Eye (tissue), 1 donor: ENCODE measurements around the gene ITPRIP.

Source experiments
- DNase-seq: peaks from one replicate; pipeline ENCODE4 v3.0.0-alpha.2; 2015

The ITPRIP gene, protein sequence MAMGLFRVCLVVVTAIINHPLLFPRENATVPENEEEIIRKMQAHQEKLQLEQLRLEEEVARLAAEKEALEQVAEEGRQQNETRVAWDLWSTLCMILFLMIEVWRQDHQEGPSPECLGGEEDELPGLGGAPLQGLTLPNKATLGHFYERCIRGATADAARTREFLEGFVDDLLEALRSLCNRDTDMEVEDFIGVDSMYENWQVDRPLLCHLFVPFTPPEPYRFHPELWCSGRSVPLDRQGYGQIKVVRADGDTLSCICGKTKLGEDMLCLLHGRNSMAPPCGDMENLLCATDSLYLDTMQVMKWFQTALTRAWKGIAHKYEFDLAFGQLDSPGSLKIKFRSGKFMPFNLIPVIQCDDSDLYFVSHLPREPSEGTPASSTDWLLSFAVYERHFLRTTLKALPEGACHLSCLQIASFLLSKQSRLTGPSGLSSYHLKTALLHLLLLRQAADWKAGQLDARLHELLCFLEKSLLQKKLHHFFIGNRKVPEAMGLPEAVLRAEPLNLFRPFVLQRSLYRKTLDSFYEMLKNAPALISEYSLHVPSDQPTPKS

DNA sequence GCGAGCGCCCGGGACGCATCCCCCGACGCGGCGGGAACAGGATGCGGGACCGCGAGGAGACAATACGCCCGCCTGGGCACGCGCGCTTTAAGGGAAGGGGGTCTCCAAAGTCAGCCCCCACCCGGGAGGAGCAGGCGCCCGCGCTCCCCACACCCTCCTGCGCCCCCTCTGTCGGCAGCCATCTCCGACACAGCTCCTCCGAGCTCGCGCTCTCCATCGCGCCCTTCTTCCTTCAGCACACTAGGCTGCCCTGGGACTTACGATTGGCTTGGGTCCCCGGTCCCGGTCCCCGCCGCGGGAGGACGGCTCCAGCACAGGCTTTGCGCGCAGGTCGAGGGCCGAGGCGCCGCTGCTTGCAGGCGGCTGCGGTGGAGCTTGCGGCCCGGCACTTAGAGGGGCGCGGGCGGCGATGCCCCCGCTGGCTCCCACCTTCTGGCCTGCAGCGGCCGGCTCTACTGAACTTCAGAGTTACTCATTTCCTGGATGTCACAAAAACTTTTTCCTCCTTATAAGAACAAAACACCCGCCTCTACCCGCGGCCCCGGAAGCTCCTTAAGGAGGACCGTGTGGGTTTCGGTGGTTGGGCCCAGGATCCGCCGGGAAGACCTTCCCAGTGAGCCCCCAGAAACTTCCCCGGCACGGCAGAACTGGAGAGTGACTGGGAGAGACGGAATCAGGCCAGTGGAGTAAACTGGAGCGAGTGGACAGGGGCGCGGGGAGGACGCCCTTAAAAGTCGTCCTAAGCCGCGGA lies at the start of gene ITPRIP:
TSS of gene ITPRIP (minus strand) at position 481 of the 751 bp plus-strand sequence. CDS start 22,414 bp downstream, outside the sequence.
- DNase-seq: peak; percentile 93

DNA sequence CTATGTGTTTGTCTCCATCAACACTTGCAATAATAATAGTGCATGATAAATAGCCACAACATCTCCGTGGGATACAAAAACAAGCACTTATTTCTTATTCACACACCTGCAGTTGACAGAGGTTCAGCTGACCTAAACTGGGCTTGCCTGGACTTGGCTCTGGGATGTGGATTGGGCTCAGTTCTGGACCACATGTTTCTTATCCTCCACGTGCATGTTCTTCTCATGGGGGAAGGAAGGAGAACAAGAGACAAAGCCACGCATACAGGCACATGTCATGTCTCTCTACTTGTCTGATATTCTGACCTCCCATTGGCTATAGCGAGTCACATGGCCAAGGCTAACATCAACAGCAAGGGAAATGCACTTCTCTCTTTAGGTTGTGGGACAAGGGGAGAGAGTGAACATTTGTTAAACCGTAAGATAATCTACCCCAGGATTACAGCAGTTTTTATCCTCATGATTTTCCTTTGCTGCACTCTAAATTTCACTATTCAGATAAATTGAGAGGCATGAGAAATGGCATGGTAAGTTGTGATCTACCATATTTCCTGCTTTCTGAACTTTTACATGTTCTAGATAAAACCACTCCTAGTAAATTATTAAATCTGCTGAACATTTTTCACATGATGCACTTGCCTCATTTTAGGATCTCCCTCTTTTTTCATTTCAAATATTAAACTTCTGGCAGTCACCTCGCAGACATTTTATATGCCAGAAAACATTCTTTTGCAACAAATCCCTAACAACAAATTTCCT lies 49.0 kb upstream of the ITPRIP start:
- no peak for DNase-seq

DNA sequence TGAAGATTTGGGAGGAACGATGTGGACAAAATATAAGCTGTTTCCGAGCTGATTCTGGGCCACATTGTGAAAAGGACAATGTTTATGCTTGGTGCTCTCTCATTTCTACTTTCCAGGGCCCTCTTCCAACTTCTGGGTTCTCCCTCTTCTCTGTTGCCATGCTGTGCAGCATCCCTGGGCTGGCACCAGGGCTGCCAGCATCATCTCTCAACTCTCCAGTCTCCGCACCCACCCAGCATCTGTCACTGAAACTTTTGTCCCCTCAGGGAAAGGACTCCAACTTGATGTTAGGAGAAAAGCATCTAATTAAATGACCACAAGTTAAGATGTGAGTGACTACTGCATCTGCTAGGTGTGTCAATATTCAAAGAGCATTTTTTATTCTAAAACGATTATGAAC lies 42.1 kb upstream of the ITPRIP start:
- no peak for DNase-seq

DNA sequence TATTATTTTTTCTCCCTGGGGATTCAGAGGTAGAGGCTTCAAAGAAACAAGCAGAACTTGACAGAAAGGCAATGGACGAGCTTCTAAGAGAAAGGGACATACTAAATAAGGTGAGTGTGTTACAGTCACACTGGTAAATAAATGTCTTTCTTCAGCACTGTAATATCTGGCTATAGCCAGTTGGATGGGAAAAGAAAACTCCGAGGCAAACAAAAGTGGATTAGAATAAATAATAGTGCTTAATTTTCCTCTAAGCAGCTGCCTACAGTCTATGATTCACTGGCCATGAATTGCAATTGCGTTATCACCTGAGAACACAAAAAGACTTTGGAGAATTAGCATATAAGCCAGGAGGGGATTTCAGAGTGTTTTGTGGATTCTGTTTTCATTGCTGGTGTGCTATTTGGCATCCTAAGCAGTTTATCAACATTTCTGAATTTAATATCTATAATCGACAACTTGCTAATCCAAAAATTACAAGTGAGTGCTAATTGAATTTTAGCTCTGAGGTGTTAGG lies 38.6 kb upstream of the ITPRIP start:
- no peak for DNase-seq

DNA sequence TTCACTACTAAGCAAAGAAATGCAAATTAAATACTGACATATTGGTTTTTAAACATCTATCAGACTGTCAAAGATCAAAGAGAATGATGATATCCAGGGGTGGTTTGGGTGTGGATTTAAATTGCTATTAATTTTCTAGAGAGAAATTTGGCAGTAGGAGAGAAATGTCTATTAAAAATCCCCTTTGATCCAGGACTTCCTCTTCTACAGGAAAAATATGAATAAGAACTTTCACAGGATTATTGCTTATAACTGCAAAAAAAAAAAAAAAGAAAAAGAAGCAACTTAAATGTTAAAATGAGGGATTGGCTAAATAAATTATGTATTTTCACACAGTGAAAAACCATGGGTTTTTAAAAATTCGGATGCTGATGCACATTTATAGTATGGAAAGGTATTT lies 36.3 kb upstream of the ITPRIP start:
- no peak for DNase-seq

DNA sequence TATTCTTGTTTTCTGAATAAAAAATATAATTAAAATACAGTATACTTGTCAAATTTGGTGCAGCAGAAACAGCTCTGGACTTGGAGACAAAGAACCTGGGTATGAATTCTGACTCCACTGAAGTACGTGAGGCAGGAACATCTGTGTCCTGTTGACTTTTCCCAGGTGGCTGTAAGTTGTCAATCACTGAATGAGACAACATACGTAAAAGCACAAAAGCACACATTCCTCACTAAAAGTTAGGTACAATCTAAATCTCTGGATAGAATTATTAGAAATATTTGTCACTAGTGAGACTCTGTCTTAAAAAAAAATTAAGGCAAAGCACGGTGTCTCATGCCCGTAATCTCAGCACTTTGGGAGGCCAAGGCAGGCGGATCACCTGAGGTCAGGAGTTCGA lies 33.5 kb upstream of the ITPRIP start:
- no peak for DNase-seq

DNA sequence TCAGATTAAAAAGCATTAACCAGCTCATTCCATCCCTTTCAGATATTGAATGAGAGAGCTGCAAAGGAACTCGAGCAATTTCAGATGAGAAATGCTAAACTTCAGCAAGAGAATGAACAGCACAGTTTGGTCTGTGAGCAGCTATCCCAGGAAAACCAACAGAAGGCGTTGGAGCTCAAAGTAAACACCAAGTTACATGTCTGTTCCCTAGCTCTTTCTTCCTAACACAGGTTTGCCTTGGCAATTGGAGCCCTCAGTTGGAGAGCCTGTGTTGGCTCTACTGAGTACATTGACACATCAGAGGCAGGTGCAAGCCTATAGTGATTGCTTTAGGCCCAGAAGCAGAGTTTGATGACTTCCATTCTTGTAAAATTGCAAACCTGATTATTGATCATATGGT lies 30.1 kb upstream of the ITPRIP start:
- no peak for DNase-seq

DNA sequence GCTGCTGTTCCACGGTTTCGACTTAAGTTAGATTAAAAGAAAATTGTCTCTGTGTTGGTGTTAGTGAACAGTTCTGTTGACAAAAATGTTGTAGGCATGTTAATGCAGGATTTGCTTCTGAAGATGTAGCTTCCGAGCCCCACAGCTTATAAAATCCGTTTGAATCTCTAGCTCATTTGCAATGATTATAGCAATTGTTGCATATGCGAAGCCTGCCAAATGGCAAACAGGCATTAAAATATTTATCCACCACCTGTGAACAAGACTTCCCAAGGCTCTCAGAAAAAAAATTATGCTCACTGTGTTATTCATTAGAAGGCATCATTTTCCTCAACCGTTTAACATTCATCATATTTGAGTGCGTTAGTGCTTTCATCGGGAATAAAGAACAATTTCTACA lies 29.6 kb upstream of the ITPRIP start:
- no peak for DNase-seq

DNA sequence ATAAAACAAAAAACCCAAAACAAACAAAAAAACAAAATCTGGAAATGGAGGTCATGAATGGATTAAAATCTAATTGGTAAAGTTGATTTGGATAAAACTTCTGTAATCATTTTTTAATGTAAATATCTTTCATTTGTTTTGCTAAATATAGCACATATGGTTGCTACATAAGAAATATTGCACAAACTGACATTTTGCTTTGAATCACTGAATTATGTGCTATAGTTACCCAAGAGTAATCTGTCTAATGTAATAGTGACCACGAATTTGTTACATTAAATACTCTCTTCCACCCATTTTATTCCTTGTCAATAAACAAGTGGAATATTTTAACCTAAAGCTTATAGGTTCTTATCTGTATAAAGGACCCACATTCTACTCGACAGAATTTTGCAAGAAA lies 21.5 kb upstream of the ITPRIP start:
- DNase-seq: no peak

DNA sequence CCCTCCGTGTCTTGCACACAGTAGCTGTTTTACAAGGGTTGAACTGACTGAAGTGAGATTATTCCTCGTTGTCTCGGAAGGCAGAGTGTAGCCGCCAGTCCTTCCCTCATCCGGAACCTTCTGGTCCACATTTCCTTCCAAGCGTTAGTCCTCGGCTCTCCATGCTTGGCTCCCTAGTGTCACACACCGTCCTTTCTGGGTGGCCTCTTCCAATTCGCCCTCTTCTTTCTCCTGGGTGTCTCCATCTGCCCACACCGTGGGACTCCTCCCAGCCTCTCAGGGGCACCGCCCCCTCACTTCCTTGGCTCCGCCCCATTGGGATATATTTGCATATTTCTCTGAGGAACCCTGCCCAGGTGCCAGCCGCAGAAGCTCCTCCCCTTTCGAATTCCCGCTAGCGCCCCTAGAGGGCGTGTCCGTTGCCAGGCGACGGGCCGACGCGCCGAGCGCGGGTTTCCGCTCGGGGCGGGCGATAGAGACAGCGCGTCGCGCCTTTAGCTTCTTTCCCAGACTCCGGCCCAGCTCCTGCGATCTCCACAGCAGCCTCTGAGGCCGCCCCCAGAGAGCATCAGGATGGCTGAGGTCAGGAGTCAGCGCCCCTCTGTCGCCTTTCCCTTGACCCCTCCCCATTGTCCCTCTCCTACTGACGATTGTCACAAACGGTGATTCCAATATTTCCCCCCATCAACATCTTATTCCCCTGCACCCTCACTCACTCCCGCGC lies 15.2 kb upstream of the ITPRIP start, which contains the start of gene CFAP58:
TSS of gene CFAP58 (plus strand) at position 509 of the 724 bp plus-strand sequence. CDS start at position 574, 65 bp downstream.
- peak; percentile 97 for DNase-seq

DNA sequence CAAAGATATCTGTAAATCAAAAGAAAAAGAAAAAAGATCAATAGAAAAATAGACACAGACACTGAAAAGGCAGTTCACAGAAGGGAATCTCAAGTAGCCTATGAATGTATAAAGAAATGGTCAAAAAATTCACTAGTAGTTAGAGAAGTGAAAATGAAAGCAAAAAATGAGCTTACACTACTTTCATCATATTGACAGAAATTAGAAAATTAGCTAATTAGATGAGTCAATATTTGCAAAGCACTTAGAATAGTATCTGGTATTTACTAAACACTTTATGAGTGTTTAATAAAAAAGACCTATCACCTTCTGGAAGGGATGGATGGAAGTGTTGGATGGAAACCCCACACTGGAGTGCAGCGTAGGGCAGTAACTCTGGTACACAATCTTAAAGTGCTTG lies 13.7 kb upstream of the ITPRIP start:
- DNase-seq: no peak

DNA sequence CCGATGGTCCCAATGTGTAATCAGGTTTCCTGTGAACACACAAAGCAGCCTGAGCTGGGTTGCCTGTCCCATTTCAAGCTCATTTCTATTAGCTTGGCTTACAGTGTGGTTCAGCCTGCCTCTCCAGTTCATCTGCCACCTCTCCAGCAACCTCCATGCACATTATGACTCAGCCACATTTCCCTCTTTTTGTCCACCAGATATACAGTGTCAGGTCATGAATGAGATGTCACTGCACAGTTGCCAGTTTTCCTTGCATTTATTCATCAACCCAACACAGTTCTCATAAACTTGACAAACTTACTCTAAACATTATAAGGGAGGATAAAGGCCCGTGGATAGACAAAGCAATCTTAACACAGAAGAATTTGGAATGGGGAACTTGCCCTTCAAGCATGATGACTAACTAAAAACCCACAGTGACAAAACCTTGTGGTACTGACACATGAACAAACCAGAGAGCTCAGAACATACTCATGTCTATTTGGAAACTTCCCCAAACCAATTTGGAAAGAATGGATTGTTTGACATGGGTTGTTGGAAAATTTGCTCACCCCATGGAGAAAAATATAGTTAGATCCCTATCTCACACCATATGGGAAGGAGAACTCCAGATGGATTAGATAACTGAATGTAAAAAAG lies 12.9 kb upstream of the ITPRIP start:
- DNase-seq: no peak

DNA sequence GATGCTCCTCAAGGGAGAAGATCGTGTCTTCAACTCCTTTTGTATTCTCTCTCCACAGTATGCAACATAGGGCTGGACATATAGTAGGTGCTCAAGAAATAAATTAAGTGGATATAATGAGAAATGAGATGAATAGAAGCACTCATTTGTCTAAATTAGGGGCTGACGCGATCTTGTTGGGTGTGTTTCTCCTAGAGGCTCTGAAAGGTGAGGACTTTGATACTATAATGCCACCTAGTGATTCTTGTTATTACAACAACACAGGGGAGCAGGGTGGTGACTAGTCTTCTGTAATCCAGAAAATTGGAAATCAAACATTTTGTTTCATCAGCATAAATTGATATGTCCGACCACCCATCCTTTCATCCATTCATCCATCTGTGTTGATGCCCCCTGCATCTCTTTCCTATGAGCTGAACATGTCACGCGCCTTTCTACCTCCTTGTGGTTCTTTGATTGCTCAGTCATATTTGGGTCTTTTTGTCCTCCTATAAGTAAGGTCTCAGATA lies 11.9 kb upstream of the ITPRIP start:
- peak; percentile 88 for DNase-seq

DNA sequence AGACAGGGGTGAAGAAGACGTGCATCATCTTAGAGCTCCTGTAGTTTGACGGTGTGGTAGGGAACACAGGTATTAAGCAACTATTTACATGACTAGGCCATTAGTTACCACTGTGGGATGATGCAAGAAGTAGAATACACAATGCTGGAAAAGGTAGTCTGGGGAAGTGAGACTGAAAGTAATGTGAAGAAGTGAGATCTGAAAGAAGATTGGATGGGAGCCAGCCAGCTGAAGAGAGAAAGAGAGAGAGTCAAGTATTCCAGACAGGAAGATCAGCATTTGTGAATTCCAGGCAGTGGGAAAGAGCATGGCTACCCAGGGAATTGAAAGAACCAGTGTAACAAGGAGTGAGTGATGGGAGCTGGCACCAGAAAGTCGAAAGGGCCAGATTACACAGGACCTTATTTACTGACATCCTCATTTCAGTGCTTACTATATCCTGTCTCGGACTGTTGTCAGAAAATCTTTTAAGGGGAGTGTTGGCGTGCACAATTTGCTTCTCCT lies 11.4 kb upstream of the ITPRIP start:
- peak; percentile 42 for DNase-seq

DNA sequence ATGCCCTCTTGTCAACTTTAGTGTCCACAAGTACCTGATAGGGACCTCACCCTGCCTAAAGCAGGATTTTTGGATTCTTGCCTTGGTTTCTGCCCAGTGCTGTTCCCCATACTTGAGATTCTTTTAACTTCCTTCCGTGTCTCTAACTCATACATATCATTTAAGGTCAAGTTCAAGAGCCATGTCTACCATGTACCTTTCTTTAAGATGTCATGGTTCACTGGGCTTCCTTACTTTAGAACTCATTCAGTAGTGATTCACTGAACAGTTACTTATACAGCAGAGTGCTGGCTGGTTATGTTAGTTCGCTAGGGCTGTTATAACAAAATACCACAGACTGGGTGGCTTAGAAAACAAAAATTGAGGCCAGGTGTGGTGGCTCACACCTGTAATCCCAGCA lies 10.3 kb upstream of the ITPRIP start:
- DNase-seq: no peak

DNA sequence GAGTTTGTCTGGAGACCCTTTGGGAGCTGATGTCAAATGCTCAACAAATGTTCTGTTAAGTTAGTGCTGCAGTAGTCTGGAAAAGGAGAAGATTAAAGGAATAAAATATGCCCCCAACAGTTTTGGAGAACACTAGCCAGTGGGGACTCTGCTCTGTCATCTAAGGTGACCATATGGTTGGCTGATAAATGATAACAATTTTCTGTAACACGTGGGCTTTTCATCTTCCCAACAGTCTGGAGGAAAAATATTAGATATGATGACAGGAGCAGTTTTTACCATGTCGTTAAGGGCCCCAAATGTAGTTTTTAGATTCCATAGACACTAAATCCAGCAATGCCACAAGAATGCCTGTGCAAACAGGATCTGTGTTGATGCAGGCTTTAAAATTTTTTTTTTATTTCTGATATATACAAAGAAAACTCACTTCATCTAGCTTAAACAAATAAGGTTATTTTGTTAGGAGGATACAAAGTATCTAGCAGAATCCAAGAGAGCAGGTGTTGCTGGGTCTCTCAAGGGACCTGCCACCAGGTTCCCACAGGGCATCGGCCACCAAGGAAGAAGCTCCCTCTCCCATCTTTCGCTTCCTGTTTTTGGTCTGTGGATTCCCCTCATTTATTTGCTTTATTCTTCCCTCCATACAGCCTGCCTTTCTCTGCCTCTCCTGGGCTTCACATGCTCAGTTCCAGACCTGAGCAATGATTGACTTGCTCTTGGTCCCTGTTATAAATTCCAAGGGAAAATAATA lies 9.2 kb upstream of the ITPRIP start:
- DNase-seq: no peak

DNA sequence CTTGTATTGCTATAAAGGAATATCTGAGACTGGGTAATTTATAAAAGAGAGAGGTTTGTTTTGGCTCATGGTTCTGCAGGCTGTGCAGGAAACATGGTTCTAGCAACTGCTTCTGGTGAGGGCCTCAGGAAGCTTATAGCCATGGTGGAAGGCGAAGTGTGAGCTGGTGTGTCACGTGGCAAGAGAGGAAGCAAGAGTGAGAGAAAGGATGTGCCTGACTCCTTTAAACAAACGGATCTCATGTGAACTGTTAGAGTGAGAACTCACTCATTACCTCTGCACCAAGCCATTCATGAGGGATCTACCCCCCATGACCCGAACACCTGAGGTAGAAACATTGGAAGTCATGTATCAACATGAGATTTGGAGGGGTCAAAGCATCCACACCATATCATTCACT lies 7.7 kb upstream of the ITPRIP start:
- no peak for DNase-seq

DNA sequence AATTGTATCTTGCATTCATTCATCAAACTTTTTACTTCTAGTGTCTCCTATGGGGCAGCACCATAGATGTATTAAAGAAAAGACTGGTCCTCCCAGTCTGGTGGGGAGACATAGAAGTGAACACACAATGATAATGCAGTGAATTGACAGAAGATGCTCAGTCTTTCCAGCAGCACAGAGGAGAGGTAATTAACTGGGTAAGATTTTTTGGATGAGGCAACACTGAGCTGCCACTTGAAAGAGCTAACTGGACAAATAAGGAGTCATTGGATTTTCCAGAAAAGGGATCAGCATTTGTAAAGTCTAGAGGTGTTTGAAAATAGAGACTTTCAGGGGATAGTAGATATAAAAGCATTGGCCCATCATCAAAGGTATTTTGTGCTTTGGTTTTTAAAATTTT lies 7.2 kb upstream of the ITPRIP start:
- DNase-seq: no peak

DNA sequence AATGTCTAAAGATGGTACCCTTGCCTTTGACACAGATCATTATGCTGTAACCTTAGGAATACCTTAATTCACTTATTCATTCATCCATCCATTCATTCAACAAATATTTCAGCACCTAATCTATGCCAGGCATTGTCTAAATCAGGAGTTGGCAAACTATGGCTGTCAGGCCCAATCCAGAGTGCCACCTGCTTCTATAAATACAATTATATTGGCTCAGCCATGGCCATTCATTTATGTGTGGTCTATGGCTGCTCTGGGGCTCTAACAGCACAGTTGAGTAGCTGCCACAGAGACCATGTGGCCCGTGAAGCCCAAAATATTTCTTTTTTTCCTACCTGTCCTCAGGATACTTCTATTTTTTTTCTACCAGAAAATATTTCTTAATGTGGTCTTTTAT lies 6.0 kb upstream of the ITPRIP start:
- no peak for DNase-seq

DNA sequence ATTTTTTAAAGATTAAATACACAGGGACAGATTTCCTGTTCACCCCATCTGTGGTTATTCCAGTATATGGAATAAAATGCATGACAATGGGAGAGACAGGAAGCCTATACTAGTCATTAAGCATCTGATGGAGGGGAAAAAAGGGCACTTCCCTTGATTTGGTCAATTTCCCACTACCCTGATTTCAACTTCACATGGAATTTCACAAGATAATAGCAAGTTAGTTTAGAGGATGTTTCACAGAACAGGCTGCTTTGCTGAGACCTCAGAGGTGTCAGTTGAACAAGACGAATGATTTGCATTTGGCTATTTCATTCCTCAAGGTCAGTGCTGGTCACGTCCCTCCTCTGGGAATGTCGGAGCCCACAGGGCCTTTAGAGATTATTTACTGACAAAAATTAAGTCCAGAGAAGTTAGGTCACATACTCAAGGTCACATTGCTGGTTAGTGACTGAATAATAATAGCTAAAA lies 4.7 kb upstream of the ITPRIP start:
- no peak for DNase-seq
